ENCODE measurements around the gene ZNF318.
"Not testable (repeated sequence)": the region's sequence is repeated elsewhere in the genome, so short reads cannot be mapped to it uniquely, and the experiment has no call there.

DNA sequence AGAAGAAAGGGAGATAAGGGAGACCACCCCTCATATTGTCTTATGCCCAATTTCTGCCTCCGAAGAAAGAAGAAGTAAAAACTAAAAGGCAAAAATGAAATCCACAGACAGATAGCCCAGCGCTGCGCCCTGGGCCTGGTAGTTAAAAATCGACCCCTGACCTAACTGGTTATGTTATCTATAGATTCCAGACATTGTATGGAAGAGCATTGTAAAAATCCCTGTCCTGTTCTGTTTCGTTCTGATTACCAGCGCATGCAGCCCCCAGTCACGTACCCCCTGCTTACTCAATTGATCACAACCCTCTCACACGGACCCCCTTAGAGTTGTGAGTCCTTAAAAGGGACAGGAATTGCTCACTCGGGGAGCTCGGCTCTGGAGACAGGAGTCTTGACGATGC, 23.7 kb upstream of the ZNF318 start:
- TF ChIP-seq, protein P1, sequence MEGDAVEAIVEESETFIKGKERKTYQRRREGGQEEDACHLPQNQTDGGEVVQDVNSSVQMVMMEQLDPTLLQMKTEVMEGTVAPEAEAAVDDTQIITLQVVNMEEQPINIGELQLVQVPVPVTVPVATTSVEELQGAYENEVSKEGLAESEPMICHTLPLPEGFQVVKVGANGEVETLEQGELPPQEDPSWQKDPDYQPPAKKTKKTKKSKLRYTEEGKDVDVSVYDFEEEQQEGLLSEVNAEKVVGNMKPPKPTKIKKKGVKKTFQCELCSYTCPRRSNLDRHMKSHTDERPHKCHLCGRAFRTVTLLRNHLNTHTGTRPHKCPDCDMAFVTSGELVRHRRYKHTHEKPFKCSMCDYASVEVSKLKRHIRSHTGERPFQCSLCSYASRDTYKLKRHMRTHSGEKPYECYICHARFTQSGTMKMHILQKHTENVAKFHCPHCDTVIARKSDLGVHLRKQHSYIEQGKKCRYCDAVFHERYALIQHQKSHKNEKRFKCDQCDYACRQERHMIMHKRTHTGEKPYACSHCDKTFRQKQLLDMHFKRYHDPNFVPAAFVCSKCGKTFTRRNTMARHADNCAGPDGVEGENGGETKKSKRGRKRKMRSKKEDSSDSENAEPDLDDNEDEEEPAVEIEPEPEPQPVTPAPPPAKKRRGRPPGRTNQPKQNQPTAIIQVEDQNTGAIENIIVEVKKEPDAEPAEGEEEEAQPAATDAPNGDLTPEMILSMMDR (IDR thresholded peaks at IDR 0.05; ENCODE audit: low read length): not testable (repeated sequence)
- TF ChIP-seq EZH2 (optimal IDR thresholded peaks at IDR 0.05; ENCODE audit: low read depth, low read length): not testable (repeated sequence)

All from MM.1S (cell line).